Measurements from ENCODE around the gene SLC38A10.

The SLC38A10 gene

GRCh38 chr17:81295676-81296381 is 722 bp upstream of the SLC38A10 start:
- DNase-seq = no peak

GRCh38 chr17:81294512-81295030 is 536 bp downstream of the SLC38A10 start:
- DNase-seq = no peak

GRCh38 chr17:81292450-81292849 is 2.7 kb downstream of the SLC38A10 start:
- no peak for DNase-seq

- DNase-seq = peak; percentile 17
These were observed 3.4 kb downstream of the SLC38A10 start for GRCh38 chr17:81291662-81292061.

- DNase-seq = no peak
These were observed 4.9 kb downstream of the SLC38A10 start for GRCh38 chr17:81290230-81290629.

- no peak for DNase-seq
These were observed 5.5 kb downstream of the SLC38A10 start for GRCh38 chr17:81289627-81290026.

- no peak for DNase-seq
These were observed 6.4 kb downstream of the SLC38A10 start for GRCh38 chr17:81288715-81289114.

- DNase-seq = no peak
These were observed 7.2 kb downstream of the SLC38A10 start for GRCh38 chr17:81287741-81288430.

GRCh38 chr17:81287152-81287551 is 8.0 kb downstream of the SLC38A10 start:
- DNase-seq = no peak

GRCh38 chr17:81286491-81287145 is 8.5 kb downstream of the SLC38A10 start:
- DNase-seq = no peak

- no peak for DNase-seq
These were observed 9.2 kb downstream of the SLC38A10 start for GRCh38 chr17:81285894-81286293.

GRCh38 chr17:81285179-81285878 is 9.8 kb downstream of the SLC38A10 start:
- no peak for DNase-seq

- DNase-seq = no peak
These were observed 12.2 kb downstream of the SLC38A10 start for GRCh38 chr17:81282876-81283275.

GRCh38 chr17:81282141-81282540 is 13.0 kb downstream of the SLC38A10 start:
- DNase-seq = no peak

- DNase-seq = no peak
These were observed 14.5 kb downstream of the SLC38A10 start for GRCh38 chr17:81280571-81280970.

GRCh38 chr17:81279278-81280275 is 15.5 kb downstream of the SLC38A10 start:
- DNase-seq = no peak

- DNase-seq = no peak
These were observed 16.3 kb downstream of the SLC38A10 start for GRCh38 chr17:81278831-81279230.

- no peak for DNase-seq
These were observed 17.0 kb downstream of the SLC38A10 start for GRCh38 chr17:81277946-81278693.

- DNase-seq = no peak
These were observed 17.7 kb downstream of the SLC38A10 start for GRCh38 chr17:81277421-81277820.

- DNase-seq = no peak
These were observed 18.3 kb downstream of the SLC38A10 start for GRCh38 chr17:81276781-81277180.

- no peak for DNase-seq
These were observed 20.6 kb downstream of the SLC38A10 start for GRCh38 chr17:81274471-81274855.
